Activated B cell treated with CpG ODN at 0.5 μM for 24 hours (primary cell): ENCODE data around the gene PHRF1. TPM values are rescaled to one million over a fixed set of nuclear protein-coding genes. Genes with fewer than 3 reads are reported as not detected.

Experiments
- ATAC-seq: fragments of 200-7000 bp; cut with Tn5 transposase; one replicate; pipeline ENCODE4 v1.10.0; 2021; ENCODE audit warnings: low read depth, mild to moderate bottlenecking, moderate library complexity
- CTCF ChIA-PET: fragments of 350-600 bp; sonication (Branson Sonifier 250); formaldehyde crosslinking; loops from one replicate; lab custom pipeline; 2021; ENCODE audit warnings: antibody characterized with exemption; lab: Charles Lee
- POLR2A ChIA-PET: fragments of 350-600 bp; sonication (Branson Sonifier 250); formaldehyde crosslinking; loops from one replicate; lab custom pipeline; 2021; ENCODE audit warnings: antibody characterized with exemption; lab: Charles Lee
- DNase-seq: peaks from one replicate; pipeline ENCODE4 v3.0.0; 2022
- H3K27ac Mint-ChIP-seq: one replicate; pipeline ENCODE4 v1.8.0; 2020; ENCODE audit warnings: mixed read lengths
- H3K27me3 Mint-ChIP-seq: one replicate; pipeline ENCODE4 v1.8.0; 2021; ENCODE audit warnings: mixed read lengths
- H3K36me3 Mint-ChIP-seq: one replicate; pipeline ENCODE4 v1.8.0; 2021; ENCODE audit warnings: low read depth, mixed read lengths
- H3K4me1 Mint-ChIP-seq: one replicate; pipeline ENCODE4 v1.8.0; 2021; ENCODE audit warnings: mixed read lengths
- H3K4me3 Mint-ChIP-seq: one replicate; pipeline ENCODE4 v1.8.0; 2020; ENCODE audit warnings: mild to moderate bottlenecking, mixed read lengths
- H3K9me3 Mint-ChIP-seq: one replicate; pipeline ENCODE4 v1.8.0; 2020; ENCODE audit warnings: mixed read lengths
- intact Hi-C: fragments of 100-400 bp; cut with micrococcal nuclease; formaldehyde crosslinking; loops from one replicate; pipeline ENCODE4 v1.15.1; 2024
- total RNA-seq: library from RNA; stranded (reverse); gene quantifications from 2 replicates; pipeline ENCODE4 v1.2.3, GENCODE V29; 2022
- TF ChIP-seq, protein P1 (sequence below): fragments of 200-600 bp; IDR thresholded peaks from one replicate; pipeline ENCODE4 v1.8.0; 2022; ENCODE audit warnings: antibody characterized with exemption, mild to moderate bottlenecking

Gene PHRF1
- total RNA-seq, 1 donor from 2014 or later, result 49.6 TPM

- no peak for DNase-seq
- H3K36me3 Mint-ChIP-seq, result no peaks in the 10 kb centered on the region
- TF ChIP-seq, protein P1, sequence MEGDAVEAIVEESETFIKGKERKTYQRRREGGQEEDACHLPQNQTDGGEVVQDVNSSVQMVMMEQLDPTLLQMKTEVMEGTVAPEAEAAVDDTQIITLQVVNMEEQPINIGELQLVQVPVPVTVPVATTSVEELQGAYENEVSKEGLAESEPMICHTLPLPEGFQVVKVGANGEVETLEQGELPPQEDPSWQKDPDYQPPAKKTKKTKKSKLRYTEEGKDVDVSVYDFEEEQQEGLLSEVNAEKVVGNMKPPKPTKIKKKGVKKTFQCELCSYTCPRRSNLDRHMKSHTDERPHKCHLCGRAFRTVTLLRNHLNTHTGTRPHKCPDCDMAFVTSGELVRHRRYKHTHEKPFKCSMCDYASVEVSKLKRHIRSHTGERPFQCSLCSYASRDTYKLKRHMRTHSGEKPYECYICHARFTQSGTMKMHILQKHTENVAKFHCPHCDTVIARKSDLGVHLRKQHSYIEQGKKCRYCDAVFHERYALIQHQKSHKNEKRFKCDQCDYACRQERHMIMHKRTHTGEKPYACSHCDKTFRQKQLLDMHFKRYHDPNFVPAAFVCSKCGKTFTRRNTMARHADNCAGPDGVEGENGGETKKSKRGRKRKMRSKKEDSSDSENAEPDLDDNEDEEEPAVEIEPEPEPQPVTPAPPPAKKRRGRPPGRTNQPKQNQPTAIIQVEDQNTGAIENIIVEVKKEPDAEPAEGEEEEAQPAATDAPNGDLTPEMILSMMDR, result no peak
- H3K9me3 Mint-ChIP-seq, result no peaks in the 10 kb centered on the region
- H3K27me3 Mint-ChIP-seq, result no peaks in the 10 kb centered on the region
- ATAC-seq, result no peak
- H3K27ac Mint-ChIP-seq, result no peak overlapping the region
- intact Hi-C loops, result loop anchor here (1.0 kb wide), 6 partner anchors 19 to 209 kb away; partner anchors contain the start of genes LRRC56 and PHRF1
- ChIA-PET POLR2A (interaction anchor here (0.6 to 3.4 kb wide), 13 partner anchors 10 to 193 kb away, joined by 3 to 22 read pairs (median 7); partner anchors contain the start of genes DEAF1, HRAS, IRF7 and LRRC56), CTCF (interaction anchor here (0.9 to 2.2 kb wide), 8 partner anchors 8 to 167 kb away, joined by 3 to 24 read pairs (median 4); partner anchors contain the start of gene PHRF1)
- peaks cover 11% of the 10 kb centered on the region for H3K4me1 Mint-ChIP-seq
- H3K4me3 Mint-ChIP-seq, result peak overlapping the region; percentile 53
Measured at GRCh38 chr11:555780-556661, 20.2 kb upstream of the PHRF1 start.

GRCh38 chr11:556662-557256 is 19.5 kb upstream of the PHRF1 start:
- ChIA-PET POLR2A (interaction anchor here (0.6 to 3.4 kb wide), 7 partner anchors 9 to 169 kb away, joined by 3 to 22 read pairs (median 9); partner anchors contain the start of genes DEAF1, HRAS, IRF7 and LRRC56), CTCF (interaction anchor here (0.9 to 1.2 kb wide), 2 partner anchors 21 to 166 kb away, joined by 3 read pairs; no protein-coding TSS in a partner anchor)
- no peaks in the 10 kb centered on the region for H3K9me3 Mint-ChIP-seq
- ATAC-seq (no peak), DNase-seq (no peak)
- H3K27me3 Mint-ChIP-seq, result no peaks in the 10 kb centered on the region
- TF ChIP-seq, protein P1, result no peak
- no peaks in the 10 kb centered on the region for H3K36me3 Mint-ChIP-seq
- peak overlapping the region; percentile 53 for H3K4me3 Mint-ChIP-seq
- peaks cover 16% of the 10 kb centered on the region for H3K4me1 Mint-ChIP-seq
- H3K27ac Mint-ChIP-seq, result no peak overlapping the region
- intact Hi-C loops, result no loop called here

- Mint-ChIP-seq H3K4me3 (peak overlapping the region; percentile 24), H3K27ac (no peak overlapping the region), H3K9me3 (no peaks in the 10 kb centered on the region), H3K36me3 (no peaks in the 10 kb centered on the region), H3K4me1 (peaks cover 17% of the 10 kb centered on the region), H3K27me3 (no peaks in the 10 kb centered on the region)
- intact Hi-C loops, result no loop called here
- ChIA-PET CTCF (no interaction called here), POLR2A (interaction anchor here (0.6 to 3.4 kb wide), 4 partner anchors 18 to 183 kb away, joined by 4 to 22 read pairs (median 8); partner anchors contain the start of genes DEAF1, IRF7, PHRF1 and TMEM80)
- DNase-seq (no peak), ATAC-seq (no peak)
- TF ChIP-seq, protein P1, result no peak
Measured at GRCh38 chr11:557328-558132, 18.7 kb upstream of the PHRF1 start.

GRCh38 chr11:558503-558902 is 17.8 kb upstream of the PHRF1 start:
- intact Hi-C loops, result no loop called here
- CTCF ChIA-PET, result no interaction called here

More at GRCh38 chr11:558503-558902, 17.8 kb upstream of the PHRF1 start:
- Mint-ChIP-seq H3K4me1 (peaks cover 17% of the 10 kb centered on the region), H3K4me3 (no peak overlapping the region), H3K36me3 (peaks cover 2% of the 10 kb centered on the region), H3K27me3 (no peaks in the 10 kb centered on the region), H3K9me3 (no peaks in the 10 kb centered on the region), H3K27ac (no peak overlapping the region)
- DNase-seq (no peak), ATAC-seq (no peak)
- POLR2A ChIA-PET, result no interaction called here
- TF ChIP-seq, protein P1, result no peak
